NOMO-1 treated with DMSO at 0.1 percent for 48 hours (cell line): ENCODE data around the gene NUDT7.

Experiments used
- DNase-seq: peaks from one replicate; lab custom pipeline; 2025; ENCODE audit not compliant: unreplicated experiment; lab: John Stamatoyannopoulos, UW

Gene NUDT7

DNA sequence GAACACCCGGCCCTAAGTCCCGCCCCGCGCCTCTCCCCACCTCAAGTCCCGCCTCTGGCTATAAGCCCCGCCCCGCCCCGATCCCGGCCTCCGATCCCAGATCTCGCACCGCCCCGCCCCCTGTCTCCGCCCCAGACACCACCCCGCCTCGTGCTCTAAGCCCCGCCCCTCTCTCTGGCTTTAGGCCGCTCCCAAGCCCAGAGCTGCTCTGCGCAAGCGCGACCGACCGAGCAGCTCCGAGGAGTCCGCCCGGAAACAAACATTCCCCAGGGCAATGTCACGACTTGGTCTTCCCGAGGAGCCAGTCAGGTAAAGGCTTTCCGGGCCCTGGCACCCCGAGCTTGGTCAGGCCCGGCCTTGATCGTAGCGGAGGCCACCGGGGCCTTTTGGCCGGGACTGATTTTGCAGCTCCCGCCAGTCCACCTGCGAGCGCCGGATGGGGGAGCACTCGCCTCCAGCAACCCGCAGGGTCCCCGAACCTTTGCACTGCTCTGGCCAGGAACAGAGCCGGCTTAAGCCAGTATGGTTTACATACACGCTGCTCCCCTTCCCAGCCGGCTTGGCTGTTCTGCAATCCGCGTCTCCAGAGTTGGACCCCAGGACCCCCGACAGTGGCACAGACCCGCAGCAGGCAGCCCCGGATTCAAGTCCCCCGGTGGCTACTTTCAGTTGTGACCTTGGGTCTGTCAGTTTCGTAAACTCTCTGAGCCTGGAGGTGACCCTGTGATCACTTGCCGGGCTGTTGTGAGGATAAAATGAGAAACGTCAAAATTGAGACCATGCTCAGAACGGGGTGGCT, at the start of gene NUDT7:
NUDT7 (plus strand) TSS at position 206 of the 799 bp plus-strand sequence; CDS start at position 275, 69 bp downstream.
- DNase-seq = peak; percentile 92

DNA sequence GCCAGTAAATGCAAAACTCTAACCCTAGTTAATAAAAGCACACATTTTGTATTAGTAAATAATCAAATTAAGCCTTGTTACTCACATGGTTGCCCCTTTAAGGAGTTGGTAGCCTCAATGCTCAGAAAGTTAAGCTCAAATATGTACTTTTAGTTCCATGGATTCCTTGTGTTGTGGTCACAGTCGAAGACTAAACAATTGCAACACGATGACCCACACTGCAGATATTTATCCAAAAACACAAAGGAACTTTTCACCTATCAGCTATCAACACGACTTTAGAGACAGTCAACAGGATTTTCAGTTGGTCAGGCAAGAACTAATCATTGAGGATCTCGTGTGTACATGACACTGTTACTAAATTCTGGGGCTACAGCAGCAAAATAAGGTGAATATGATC, 47.4 kb upstream of the NUDT7 start:
- DNase-seq = no peak

DNA sequence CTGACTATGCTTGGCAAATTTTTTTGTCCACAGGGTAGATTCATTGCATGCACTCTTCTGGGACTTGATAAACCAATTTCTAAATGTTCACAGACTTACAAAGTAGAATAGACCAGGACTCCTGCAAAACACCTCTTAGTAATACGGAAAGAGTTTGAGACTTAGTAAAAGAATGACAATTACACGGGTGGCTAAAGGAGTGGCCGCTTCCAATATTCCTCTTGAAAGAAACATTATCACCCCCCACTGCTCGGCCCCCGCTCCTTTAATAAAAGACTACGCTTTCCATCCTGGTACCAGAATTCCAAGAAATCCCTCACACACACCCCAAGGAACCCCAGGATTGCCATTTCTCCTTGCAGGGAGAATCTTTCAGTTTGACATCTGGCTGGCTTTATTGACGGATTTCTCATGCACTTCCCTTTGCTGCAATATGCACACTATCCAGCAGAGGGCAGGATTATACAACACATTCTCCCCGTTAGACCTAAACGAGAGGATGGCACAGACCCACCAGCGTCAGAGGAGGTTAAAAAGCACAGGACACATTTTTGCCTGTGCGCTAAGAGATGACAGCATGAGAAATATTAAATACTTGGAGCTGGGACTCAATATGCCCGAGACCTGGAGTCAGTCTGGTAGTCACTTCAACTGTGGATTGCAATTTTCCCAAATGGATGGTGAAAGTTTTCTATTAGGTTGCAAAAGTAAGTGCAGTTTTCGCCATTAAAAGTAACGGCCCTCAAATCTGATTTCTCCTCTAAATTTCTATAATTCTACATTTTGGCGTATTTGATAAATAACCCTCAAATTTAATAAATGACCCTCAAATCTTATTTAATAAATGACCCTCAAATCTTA, 46.6 kb upstream of the NUDT7 start:
- peak; percentile 79 for DNase-seq

DNA sequence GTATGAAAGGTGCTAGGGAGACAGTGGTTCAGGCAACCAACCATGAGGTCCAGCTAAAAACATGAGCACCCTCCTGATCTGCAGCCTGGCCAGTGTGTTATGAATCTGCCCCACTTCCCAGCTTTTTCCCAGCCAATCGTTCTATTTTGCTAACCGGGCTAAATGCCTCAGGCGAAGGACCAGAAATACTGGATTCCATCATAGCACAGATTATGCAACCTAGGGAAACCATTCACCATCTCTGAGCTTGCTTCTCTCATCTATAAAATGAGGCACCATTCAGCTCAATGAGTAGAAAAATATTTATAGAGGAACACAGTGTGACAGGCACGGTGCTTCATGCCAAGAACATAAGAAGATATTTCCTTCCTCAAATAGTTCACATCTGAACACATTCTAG, 45.2 kb upstream of the NUDT7 start:
- DNase-seq = peak; percentile 11

DNA sequence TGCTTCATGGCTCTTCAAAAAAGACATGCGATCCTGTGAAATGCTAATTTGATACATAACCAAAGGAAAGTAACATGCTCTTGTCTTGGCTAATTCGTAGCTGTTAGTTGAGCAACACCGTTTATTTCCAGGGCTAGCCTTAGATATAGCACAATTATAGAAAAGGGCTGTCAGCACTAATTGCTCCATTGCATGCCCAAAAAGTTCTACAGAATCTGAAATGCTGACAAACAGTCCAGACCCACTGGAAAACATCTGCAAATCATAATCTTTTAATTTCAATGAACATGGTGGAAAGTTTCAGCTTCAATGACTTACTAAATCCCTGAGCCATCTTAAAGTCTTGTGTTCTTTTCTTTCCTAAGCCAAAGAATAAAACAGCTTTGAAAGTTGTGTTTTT, 42.9 kb upstream of the NUDT7 start:
- peak; percentile 96 for DNase-seq

DNA sequence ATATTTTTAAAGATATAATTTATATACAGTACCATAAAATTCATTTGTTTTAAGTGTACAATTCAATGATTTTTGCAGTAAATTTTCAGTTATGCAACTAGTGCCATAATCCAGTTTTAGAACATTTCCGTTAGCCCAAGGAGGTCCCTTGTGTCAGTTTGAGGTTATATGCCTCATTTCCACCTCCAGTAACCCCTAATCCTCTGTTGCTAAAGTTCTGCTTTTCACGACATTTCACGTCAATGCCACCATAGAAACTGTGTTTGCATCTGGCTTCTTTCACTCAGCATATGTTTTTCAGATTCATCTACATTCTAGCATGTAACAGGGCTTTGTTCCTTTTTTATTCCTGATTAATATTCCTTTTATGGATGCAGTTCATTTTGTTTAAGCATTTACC, 42.4 kb upstream of the NUDT7 start:
- peak; percentile 99 for DNase-seq

DNA sequence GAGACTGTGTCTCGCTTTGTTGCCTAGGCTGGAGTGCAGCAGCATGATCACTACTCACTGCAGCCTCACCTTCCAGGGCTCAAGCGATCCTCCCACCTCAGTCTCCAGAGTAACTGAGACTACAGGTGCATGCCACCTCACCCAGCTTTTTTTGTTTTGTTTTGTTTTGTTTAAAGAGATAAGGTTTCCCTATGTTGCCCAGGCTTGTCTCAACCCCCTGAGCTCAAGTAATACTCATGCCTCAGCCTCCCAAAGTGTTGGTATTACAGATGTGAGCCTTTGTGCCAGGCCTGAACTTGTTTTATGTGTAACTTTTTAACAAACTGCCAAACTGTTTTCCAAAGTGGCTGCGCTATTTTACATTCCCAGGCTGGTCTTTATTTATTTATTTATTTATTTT, 41.8 kb upstream of the NUDT7 start:
- DNase-seq = no peak

DNA sequence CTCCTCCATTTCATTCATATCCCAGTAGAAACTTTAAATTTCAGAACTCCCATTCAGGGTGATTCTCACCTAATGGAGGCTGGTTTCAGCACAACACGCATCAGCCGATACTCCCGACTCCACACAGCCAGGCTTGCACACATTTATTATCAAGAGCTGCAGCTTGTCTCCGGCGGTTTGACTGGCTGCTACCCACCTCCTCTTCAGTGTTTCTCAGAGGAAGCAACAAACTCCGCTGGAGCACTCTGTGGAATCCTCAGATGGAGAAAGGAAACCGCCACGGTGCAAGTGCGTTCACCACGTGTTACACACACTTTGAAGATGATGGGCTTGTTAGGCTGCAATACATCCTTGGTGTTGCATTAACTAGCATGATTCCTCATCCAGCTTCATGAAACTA, 39.7 kb upstream of the NUDT7 start:
- DNase-seq = no peak

DNA sequence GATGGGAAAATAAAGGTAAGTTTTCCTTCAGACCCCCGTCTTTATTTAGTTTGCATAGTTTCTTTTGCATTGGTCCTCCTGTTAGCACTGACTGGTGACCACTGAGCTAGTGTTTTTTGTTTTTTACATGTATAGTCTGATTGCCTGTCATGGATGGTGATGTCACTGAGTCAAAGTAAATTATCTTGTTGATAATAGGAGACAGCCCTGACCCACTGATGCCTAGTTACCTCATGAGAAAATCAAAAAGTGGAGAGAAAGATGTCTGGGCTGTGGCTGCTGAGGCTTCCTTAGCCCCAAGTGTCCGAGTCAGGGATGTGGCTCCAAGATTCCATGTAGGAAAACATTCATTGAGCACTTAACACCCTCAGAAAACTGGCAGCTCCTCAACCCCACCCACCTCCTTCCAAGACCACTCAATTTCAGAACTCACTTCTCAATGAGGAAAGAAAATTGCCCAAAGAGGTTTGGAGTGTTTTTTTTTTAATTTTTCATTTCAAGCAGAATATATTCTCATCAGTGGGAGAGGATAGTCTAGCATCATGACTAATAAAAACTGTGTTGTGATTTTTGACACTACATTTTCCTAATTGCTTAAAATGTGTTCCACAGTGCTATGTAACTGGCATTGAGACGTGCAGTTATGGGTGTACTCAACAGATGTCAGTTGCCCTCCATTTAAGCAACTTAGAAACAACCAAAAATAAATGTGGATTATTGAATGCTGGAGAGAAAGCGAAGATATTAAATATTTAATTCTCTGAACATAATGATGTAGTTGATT, 38.7 kb upstream of the NUDT7 start:
- no peak for DNase-seq

DNA sequence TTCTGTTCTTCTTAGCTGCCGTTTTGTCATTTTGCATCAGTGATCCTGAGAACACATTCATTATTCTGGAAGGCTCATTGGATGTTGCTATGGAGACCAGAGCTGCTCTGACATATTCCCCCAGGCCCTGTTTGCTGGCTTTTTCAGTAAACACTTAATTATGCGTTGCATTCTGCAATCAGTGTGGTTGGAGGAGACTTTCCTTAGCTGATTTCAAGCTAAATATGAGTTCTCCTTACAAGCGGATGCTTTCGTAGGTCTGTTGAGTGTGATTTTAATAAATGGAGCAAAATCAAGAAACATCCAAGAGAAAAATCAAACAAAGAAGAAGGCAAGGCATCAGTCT, 38.2 kb upstream of the NUDT7 start:
- peak; percentile 20 for DNase-seq

DNA sequence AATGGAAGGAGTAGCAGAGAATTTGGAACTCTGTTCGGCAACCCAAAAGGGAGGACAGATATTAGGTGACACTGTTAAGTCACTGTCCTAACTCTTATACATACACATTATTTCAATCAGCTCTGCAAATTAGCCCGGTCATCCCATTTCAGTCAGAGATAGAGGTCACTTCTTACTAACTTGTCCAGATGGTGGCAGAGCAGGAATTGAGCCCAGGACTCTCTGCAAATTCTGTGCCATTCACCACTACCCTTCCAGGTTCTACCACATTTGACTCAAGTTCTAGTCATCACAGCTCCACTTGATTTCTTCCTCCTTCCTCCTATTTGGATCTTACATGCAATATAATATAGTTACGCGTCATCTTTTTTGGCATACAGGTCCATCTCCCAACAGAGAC, 35.9 kb upstream of the NUDT7 start:
- DNase-seq = no peak

DNA sequence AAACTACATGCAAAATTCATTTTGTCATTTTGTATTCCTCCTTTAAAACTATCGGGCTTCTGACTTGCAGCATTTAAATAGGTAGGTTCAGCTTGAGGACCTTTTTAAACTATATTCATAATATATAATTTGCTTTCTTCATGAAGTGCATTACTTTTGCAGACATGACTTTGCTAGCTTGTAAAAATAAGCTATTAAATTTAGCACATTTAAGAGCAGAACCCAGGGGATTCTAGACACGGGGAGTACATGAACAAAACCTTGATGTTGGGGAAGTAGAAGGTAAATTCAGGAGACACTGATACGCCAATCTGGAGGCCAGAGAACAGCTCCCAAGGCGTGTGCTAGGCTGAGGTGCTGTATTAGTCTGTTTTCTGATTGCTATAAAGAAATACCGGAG, 32.3 kb upstream of the NUDT7 start:
- DNase-seq = no peak

DNA sequence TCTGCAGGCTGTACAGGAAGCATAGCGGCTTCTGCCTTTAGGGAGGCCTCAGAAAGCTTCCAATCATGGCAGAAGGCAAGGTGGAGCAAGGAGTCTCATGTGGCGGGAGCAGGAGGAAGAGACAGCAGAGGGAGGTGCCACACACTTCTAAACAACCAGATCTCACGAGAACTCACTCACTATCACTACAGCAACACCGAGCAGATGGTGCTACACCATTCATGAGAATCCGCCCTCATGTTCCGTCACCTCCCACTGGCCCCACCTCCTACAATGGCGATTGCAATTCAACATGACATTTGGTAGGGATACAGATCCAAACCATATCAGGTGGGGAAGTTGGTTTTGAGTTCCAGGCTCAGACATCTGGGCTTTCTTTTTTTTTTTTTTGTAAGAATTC, 31.9 kb upstream of the NUDT7 start:
- DNase-seq = no peak

DNA sequence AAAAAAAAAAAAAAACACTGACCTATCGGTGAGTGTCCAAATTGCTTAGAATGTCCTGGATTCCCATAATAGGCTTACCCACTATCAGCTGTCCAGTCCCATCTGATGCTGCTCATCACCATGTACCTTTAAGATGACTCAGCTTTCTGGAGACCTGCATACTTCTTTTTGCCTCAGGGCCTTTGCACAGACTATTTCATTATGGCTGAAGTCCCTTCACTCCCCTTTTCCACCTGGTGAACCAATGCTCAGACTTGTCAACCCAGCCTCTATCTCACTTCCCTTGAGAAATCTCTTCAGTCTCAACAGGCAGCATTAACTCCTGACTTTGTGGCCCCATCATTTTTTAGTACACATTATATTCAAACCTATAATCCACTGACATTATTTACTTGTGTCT, 29.7 kb upstream of the NUDT7 start:
- no peak for DNase-seq

DNA sequence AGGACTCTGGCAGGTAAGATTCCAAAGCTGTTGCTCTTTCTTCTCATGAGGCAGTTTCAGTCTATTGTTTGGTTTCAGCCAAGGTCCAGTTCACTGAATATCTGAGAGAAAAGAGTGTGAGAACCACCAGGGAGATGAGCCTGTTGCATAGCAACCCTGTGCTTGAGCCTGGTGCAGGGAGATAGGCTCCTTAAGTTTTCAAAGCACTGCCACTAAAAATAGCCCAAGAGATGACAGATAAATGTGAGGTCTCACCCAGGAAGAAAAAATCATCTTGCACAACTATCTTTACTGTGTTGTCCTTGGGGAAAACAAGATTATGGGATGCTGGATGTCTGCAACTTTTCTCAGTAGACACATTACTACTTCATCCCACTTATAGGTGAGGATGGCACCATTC, 26.2 kb upstream of the NUDT7 start:
- DNase-seq = no peak

DNA sequence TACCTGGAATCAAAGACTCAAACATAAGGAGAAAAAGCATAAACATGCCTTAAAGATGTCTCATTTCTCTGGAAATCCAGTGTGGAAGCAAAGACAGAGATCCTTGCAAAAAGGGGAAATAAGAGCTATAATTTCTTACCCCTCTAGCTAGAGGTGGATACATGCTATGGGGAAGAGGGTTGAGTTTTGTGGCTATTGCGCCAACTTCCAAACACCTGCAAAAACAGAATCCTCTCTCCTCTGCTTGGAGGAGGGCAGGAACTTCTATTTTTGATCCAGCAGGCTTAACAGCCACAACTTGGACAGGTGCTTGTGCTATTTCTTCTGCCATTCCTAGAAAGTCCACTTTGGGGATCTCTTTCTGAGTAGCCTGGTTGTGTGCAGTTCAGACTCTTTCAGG, 21.5 kb upstream of the NUDT7 start:
- DNase-seq = peak; percentile 41

DNA sequence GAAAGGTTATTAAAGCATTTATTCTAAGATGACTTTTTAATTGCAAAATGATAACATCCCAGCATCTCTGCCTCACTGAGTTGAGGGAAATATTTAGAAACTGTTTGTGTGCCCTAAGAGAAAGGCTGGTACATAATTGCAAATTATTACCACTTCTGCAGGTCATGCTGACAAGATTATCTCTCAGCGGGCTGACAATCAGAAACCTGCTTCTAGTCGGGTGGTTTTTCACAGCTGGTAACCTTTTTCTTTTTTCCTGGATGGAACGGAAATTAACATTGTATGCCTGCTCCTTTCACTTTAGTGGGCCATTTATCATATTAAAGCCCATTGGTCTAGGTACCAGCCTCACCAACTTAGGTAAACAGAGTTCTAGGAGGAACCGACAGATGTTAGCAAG, 17.0 kb upstream of the NUDT7 start:
- no peak for DNase-seq

DNA sequence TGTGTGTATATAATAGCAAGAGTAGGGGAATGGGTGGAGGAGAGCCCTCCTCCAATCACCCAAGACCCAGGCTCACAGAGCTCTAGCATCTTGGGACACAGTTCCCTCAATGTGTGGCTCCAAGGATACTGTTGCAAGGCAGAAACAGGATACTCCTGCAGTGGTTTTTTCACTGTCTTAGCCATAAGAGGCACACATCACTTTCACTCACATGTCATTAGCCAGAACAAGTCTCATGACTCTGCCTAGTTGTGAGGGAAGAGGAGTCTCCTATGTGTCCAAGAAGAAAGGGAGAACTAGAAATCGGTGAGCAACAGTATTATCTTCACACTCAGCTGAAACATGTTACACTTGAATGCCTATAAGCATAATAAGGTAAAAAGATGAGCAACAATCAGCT, 11.1 kb upstream of the NUDT7 start:
- no peak for DNase-seq

DNA sequence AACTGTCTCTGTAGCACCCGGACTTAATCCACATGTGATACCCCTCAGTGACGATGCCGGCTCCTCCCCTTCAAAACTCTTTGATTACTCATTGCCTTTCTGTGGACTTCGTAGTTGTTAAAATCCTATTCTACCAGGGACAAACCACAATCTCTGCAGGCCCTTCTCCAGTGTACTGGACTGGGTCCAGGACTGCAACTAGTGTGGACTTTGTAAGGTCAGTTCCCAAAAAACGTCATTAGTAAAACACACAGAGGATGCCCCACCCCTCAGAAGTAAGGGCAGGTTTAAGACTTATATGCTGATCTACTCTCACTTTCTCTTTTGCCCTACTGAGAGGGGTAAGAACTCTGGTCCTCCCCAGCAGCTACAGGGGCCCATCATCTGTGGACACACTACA, 10.5 kb upstream of the NUDT7 start:
- no peak for DNase-seq

DNA sequence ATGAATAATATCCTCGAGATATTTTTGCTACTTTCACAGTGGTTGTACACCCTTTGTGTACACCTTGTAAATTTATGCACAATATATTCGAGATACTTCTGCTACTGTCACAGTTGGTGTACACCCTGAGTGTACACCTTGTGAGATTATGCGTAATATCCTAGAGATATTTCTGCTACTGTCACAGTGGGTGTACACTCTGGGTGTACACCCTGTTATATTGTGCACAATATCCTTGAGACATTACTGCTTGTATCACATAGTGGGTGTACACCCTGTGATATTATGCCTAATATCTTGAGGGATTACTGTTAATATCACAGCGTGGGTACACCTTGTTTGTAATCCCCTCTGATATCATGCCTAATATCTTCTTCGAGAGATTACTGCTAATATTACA, 7.2 kb upstream of the NUDT7 start:
- no peak for DNase-seq

DNA sequence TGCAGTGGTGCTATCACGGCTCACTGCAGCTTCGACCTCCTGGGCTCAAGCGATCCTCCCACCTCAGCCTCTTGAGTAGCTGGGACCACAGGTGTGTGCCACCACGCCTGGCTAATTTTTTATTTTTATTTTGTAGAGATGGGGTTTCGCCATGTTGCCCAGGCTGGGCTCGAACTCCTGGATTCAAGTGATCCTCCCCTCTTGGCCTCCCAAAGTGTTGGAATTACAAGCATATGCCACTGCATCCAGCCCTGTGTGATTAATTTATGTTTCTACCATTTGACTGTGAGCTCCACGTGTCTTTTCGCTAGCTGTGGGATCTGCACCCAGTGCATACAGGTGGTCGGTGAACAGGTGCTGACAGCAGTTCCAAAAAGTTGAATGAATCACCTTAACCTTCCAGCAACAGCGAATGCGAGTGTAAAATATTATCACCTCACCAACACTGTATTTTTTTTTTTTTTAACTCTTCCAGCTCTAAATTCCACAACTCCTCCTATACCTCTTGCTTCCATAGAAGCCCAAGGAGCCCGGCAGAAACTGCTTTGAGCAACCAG, 484 bp upstream of the NUDT7 start:
- DNase-seq = no peak
